DND-41 (cell line): ENCODE data around the gene BEX4.
A peak's percentile ranks its signal among the peaks of the same experiment; 100 is the strongest.
"Not testable (repeated sequence)": the region's sequence is repeated elsewhere in the genome, so short reads cannot be mapped to it uniquely, and the experiment has no call there.

Experiments used
- ATAC-seq: fragments of 200-7000 bp; cut with Tn5 transposase; 3 replicates; pipeline ENCODE4 v1.9.1; 2021; ENCODE audit warnings: low read depth; ENCODE audit not compliant: insufficient read depth
- DNase-seq: peaks from one replicate; pipeline ENCODE4 v3.0.0-alpha.2; 2020
- H2AFZ ChIP-seq: 2 replicates; pipeline ENCODE4 v1.6.0; 2012; ENCODE audit warnings: low read depth, low read length
- H3K27ac ChIP-seq: 2 replicates; pipeline ENCODE4 v1.5.1; 2012; ENCODE audit warnings: low read length, inconsistent platforms
- H3K27me3 ChIP-seq: fragments of 200-600 bp; sonication (generic); 2 replicates; pipeline ENCODE4 v1.6.0; 2012; ENCODE audit warnings: low read length, mild to moderate bottlenecking, inconsistent platforms; ENCODE audit not compliant: insufficient read depth, poor library complexity
- H3K36me3 ChIP-seq: 2 replicates; pipeline ENCODE4 v1.5.1; 2012; ENCODE audit warnings: low read length, inconsistent platforms; ENCODE audit not compliant: insufficient read depth
- H3K4me1 ChIP-seq: 2 replicates; pipeline ENCODE4 v1.5.1; 2012; ENCODE audit warnings: mild to moderate bottlenecking, low read length; ENCODE audit not compliant: insufficient read depth
- H3K4me2 ChIP-seq: 2 replicates; pipeline ENCODE4 v1.6.0; 2012; ENCODE audit warnings: mild to moderate bottlenecking, moderate library complexity, low read length, inconsistent platforms; ENCODE audit not compliant: insufficient read depth
- H3K4me3 ChIP-seq, 2 experiments: fragments of 200-600 bp in 1 of 2; shearing (Covaris generic) in 1 of 2; 2 replicates each; pipeline ENCODE4 v1.5.1; 2012 to 2016; ENCODE audit warnings: inconsistent platforms in 2 of 2, low read length in 2 of 2, mild to moderate bottlenecking in 2 of 2, low read depth in 1 of 2, moderate library complexity in 1 of 2
- H3K79me2 ChIP-seq: 2 replicates; pipeline ENCODE4 v1.6.0; 2012; ENCODE audit warnings: low read length, inconsistent platforms; ENCODE audit not compliant: insufficient read depth
- H3K9ac ChIP-seq: 2 replicates; pipeline ENCODE4 v1.6.0; 2012; ENCODE audit warnings: low read depth, mild to moderate bottlenecking, inconsistent platforms, low read length, moderate library complexity
- H3K9me3 ChIP-seq: 2 replicates; pipeline ENCODE4 v1.5.1; 2012; ENCODE audit warnings: low read length, moderate library complexity, mild to moderate bottlenecking, inconsistent platforms; ENCODE audit not compliant: insufficient read depth, severe bottlenecking
- H4K20me1 ChIP-seq: 2 replicates; pipeline ENCODE4 v1.6.0; 2012; ENCODE audit warnings: low read length; ENCODE audit not compliant: insufficient read depth
- CTCF ChIP-seq: IDR thresholded peaks from 2 replicates; pipeline ENCODE4 v1.5.1; 2012; ENCODE audit warnings: borderline replicate concordance, low read length, moderate library complexity, mild to moderate bottlenecking; ENCODE audit not compliant: poor library complexity, severe bottlenecking; ENCODE audit errors: extremely low read depth
- EZH2 ChIP-seq: IDR thresholded peaks from 3 replicates; pipeline ENCODE4 v1.6.1; 2012; ENCODE audit warnings: borderline replicate concordance, low read depth, mild to moderate bottlenecking, moderate library complexity, low read length, inconsistent platforms; ENCODE audit not compliant: severe bottlenecking

The BEX4 gene

DNA sequence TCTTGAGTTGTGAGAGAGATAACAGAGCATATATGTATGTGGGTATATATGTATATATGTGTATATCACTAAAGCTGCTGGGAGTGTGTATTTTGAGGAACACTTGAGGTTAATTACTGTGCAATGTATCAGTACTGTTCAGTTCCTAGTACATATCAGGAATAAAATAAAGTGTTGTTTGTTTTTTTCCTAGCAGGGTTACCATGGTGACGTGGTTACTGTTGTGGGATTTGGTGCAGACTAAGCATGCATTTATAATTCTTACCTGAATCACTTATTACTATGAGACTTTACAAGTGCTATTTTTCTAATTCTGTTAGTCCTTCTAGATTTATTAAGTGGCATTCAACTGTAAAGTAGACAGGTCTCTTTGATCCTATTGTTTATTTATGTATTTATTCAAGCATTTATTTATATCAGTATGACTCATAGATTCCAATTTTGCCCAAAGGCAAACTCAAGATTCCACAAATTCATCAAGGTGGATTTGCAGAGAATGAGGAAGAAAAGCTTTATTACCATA, 26.9 kb upstream of the BEX4 start:
- Histone ChIP-seq H3K27ac (no peak overlapping the region), H4K20me1 (no peaks in the 10 kb centered on the region), H3K9ac (no peak overlapping the region), H3K4me2 (no peak overlapping the region), H3K4me1 (no peaks in the 10 kb centered on the region), H3K9me3 (no peaks in the 10 kb centered on the region), H3K36me3 (no peaks in the 10 kb centered on the region), H2AFZ (no peak overlapping the region), H3K79me2 (no peaks in the 10 kb centered on the region), H3K4me3 (no peak overlapping the region), H3K27me3 (no peaks in the 10 kb centered on the region)
- TF ChIP-seq CTCF (no peak), EZH2 (no peak)
- DNase-seq (no peak), ATAC-seq (no peak)

- H4K20me1 ChIP-seq: no peaks in the 10 kb centered on the region
- H3K9me3 ChIP-seq: no peaks in the 10 kb centered on the region
- H3K79me2 ChIP-seq: no peaks in the 10 kb centered on the region
- TF ChIP-seq CTCF (no peak), EZH2 (no peak)
- ATAC-seq (peak; percentile 76), DNase-seq (no peak)
- no peak overlapping the region for H3K4me3 ChIP-seq
- H3K27ac ChIP-seq: no peak overlapping the region
- 0 out of 2 replicates have a peak overlapping the region, but pooled peaks have one; percentile 22 for H3K4me2 ChIP-seq
- H3K36me3 ChIP-seq: no peaks in the 10 kb centered on the region
- H3K4me1 ChIP-seq: no peaks in the 10 kb centered on the region
- H3K9ac ChIP-seq: no peak overlapping the region
- peak overlapping the region; percentile 55; the same call in 1 of the 2 replicates for H2AFZ ChIP-seq
- H3K27me3 ChIP-seq: no peaks in the 10 kb centered on the region
Observed at GRCh38 chrX:103197721-103198306, 17.1 kb upstream of the BEX4 start.

GRCh38 chrX:103198668-103199067, 16.2 kb upstream of the BEX4 start:
- not testable (repeated sequence) for H3K27ac ChIP-seq, H3K9me3 ChIP-seq, ATAC-seq, H3K36me3 ChIP-seq, H3K4me2 ChIP-seq, DNase-seq, H3K79me2 ChIP-seq, H4K20me1 ChIP-seq, H2AFZ ChIP-seq, H3K4me3 ChIP-seq, H3K27me3 ChIP-seq, H3K9ac ChIP-seq, H3K4me1 ChIP-seq

GRCh38 chrX:103201041-103201440, 13.9 kb upstream of the BEX4 start:
- Histone ChIP-seq H3K27ac (no peak overlapping the region), H2AFZ (no peak overlapping the region), H3K79me2 (no peaks in the 10 kb centered on the region), H3K9ac (no peak overlapping the region), H3K4me2 (no peak overlapping the region), H3K36me3 (no peaks in the 10 kb centered on the region), H3K4me3 (no peak overlapping the region), H3K27me3 (no peaks in the 10 kb centered on the region), H3K4me1 (no peaks in the 10 kb centered on the region), H4K20me1 (no peaks in the 10 kb centered on the region), H3K9me3 (no peaks in the 10 kb centered on the region)
- TF ChIP-seq CTCF (no peak), EZH2 (no peak)
- no peak for DNase-seq
- ATAC-seq: no peak
